Measurements from ENCODE around the gene FGF14.

The FGF14 gene

DNA sequence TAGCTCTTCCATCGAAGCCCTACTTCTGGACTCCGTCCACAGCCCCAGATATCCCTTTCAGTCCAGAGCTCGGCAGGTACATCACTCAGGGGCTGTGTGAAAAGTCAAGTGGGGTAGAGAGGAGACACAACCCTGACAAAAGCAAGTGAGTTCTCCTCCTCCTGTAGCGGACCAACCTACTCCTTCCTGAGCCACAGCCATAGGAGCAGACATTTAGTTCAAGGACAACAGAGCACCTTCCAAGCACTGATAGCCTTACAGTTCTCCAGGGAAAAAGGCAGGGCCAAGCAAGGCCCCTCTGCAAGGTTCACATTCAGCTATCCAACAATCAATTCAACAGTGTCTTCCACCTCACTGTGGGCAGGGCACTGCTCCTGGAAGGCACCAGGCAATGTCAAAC, 89.0 kb downstream of the FGF14 start:
- DNase-seq (ENCODE audit: low read depth, low spot score) = no peak
- H3K27ac ChIP-seq = no peak overlapping the region

DNA sequence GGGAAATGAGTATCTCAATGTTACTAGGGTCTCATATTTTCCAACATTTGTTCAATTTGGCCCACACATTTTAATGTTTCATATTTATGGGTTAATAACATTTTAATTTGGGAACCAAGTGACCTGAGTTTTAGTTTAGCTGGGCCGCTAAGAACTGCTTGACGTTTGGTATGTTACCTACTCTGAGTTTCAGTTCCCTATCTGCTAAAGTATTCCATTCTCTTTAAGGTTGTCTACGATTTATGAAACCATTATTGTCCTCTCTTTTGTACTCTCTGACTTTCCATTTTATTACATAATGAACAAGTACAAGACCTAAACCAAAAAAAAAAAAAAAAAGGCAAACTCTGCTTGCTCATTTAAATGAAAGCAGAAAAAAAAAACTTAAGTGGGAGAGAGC, 89.9 kb downstream of the FGF14 start:
- DNase-seq (ENCODE audit: low read depth, low spot score) = no peak
- H3K27ac ChIP-seq = no peak overlapping the region

DNA sequence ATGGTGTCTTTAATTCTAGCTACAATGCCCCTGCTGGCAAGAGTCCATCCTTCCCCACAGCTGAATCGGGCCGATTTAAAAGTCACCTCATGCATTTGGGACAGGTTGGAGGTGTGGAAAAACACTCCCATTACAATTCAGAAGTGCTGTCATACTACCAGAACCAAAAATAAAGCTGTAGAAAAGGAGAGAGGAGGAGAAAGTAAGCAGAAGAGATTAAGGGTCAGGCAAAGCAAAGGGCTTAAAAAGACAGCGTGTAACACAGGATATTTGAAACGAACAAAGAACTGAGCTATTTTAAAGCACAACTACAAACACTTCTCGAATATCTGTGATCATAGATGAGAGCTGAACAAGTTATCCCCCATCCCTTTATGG, 90.4 kb downstream of the FGF14 start:
- no peak for DNase-seq (ENCODE audit: low read depth, low spot score)
- H3K27ac ChIP-seq = no peak overlapping the region

DNA sequence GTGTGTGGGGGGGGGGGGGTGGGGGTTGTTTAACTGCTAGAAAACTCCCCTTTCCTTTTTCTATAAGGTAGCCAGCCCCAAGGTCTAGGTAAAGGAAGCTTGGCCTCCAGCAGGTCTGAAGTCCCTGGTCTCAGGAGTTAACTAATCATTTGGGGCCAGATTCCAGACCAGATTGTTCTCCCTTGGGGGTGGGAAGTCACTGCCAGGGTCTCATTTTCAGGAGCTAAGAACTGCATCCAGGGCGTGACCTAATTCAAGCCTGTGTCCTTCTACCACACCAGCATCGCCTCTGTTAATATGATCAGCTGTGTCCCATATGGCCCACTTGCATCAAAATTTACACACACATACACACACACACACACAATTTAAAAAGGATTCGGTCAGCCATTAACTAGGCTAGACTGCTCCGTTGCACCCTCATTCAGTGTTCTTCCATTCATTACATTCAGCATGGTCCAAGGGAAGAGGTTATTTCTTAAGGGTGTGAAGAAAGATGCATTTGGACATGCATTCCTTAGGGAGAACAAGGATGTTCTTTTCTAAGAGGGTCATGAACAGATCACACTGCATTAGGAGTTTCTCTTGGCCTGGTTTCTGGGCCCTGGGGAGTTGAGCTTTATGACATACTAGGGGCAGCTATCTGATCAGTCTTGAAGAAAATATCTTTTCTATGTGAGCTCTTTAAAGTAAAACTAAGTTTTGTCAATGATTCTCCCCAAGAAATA, 91.0 kb downstream of the FGF14 start:
- H3K27ac ChIP-seq = no peak overlapping the region
- DNase-seq (ENCODE audit: low read depth, low spot score) = no peak

DNA sequence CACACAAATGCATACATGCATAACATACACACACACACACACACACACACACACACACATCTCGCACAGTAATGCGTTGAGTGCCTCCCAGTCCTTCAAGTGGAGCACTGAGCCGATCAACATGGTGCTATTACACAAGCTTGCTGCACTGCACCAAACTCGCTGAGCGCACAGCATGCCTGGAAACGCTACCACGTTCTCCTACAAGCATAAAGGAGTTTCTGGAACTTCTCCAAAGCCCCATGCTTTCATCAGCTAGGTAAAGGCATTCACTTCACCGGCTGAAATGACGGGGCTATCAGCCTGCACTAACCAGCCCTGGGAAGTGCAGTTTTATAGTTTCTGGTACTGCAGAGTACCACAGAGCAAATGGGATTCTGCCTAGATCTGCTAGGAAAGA, 92.7 kb downstream of the FGF14 start:
- no peak overlapping the region for H3K27ac ChIP-seq
- DNase-seq (ENCODE audit: low read depth, low spot score) = no peak

DNA sequence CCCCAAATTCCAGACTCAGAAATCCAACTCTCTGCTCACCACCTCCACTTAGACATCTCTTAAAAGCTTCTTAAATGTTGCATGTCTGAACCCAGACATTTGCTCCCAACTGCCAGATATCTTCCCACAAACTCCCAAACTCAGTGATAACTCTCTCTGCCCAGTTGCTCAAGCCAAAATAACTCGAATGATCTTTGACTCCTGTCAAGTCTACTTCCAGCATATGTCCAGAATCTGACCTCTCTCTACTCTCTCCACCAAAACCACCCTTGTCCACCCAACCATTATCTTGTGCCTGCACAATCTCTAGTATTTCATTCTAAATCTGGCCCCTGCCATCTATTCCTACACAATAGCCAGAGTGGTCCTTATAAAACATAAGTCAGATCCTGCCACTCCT, 99.3 kb downstream of the FGF14 start:
- no peak for DNase-seq (ENCODE audit: low read depth, low spot score)
- H3K27ac ChIP-seq = no peak overlapping the region

DNA sequence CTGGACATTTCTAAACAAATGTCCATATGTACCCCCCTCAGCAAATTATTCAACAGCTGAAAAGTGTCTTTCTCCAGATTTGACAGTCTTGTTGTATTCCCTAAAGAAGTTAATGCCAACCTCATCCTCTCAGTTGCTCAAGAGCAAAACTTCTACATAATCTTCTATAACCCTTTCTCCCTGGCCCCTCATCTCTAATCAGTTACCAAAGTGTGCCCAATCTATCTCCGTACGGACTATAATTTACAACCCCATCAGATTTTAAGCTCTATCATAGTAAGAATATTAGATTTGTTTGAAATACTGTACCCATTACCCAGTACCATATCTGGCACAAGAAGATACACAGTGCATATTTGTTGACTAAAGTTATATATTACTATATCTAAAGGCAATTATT, 101.5 kb downstream of the FGF14 start:
- no peak overlapping the region for H3K27ac ChIP-seq
- no peak for DNase-seq (ENCODE audit: low read depth, low spot score)

DNA sequence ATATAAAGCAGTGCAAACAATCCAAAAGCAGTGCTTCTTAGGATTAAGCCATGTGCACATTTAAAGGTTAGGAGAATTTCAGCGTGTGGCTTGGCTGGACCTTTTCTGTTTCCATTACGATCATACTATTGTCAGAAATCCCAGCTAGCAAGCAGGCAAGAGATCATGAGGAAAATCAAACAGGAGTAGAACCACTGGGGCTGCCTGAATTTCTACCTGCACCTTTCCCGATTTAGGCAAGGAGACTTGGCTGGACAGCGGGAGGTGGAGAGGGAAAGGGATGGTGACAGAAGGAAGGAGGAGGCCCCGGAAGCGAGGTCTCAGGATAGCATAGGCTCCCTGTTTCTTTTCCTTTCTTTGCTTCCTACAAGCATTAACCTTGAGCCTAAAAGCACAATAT, 102.5 kb downstream of the FGF14 start:
- DNase-seq (ENCODE audit: low read depth, low spot score) = no peak
- no peak overlapping the region for H3K27ac ChIP-seq

DNA sequence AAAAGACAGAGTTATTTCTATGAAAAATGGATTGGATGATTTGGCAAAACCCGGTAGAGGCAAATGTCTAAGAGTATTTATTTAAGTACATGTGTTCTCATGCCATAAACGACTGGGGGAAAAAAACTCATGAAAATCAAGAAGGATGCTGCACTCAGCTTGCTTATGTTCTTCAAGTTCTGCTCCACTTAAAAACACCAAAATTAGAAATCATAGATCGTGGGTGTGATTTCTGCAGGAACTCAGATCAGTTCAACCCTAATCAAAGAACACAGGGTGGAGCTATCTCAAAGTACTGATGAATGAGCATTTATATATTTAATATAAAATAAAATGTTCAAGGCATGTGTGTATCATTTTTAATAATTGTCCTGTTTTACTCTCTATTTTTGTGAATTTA, 103.8 kb downstream of the FGF14 start:
- DNase-seq (ENCODE audit: low read depth, low spot score) = no peak
- H3K27ac ChIP-seq = no peak overlapping the region

DNA sequence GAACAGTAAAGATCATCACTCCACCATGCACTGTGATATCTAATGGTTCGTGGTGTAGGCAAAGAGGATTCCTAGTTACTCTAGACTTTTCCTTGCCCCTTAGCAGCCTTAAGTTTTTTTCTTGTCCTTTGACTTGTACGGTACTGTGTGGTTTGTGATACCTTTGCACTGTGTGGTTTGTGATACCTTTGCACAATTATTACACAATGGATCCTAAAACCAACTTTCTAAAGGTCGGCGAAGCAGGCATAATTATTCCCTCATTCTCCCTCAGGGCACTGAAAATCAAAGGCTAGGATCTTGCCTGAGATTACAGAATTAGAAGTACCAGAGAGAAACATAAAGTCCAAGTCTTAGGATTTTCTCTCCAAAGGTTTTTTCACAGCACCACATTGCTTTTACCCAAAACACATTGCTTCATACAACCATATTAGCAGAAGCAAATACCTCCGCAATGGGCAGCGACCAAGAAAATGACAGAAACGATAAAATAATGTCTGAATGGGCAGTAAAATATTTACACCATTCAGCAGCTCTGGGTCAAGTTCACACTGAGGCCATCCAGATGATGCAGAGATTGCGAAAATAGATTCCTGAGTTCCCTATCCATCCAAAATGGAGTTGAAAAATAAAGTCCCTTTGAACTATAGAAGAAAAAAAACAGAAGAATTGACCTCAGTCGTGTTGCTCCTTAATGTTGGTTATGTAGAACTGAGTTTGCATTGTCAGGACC, 106.4 kb downstream of the FGF14 start:
- no peak overlapping the region for H3K27ac ChIP-seq
- DNase-seq (ENCODE audit: low read depth, low spot score) = no peak

DNA sequence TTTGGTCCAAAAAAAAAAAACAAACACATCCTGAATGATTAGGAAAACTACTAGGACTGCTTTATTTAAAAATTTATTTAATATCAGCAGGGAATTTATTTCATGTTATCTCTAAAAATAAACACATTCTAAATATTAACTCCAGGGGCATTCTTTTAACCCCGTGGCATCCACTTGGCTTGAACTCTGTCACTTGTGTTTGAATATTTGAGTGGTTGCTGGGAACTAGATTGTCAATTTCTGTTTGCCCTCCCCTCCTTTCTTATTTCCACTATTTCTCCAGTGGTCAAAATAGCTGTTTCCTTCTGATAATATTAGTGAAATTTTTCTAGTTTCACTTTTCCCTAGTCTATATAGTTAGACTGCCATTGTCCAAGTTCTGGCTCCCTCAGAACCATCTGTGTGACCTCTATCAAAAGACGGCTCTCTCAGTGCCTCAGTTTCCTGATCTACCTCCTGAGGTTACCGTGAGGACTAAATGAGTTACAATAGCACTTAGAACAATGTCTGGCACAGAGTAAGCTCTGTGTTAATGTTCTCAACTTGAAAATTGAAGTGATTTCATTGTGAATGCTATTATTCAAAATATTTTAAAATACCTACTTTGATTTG, 107.3 kb downstream of the FGF14 start:
- no peak overlapping the region for H3K27ac ChIP-seq
- DNase-seq (ENCODE audit: low read depth, low spot score) = no peak

DNA sequence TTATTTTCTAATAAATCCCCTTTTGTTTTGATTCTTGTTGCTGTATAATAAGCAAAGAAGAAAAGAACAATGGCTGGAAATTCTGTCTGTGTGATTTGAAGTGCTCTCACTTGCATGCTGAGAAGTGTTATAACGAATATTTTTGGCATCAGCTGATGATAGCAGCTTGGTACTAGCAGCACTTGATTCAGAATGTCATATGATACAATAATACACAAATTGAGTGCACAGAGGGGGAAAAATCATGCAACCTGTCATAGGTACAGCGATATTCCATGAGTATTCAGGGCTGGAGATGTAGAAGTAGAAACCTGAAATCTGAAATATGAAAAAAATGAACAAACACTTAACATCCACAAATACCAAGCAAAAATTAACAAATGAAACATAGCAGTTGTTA, 108.1 kb downstream of the FGF14 start:
- DNase-seq (ENCODE audit: low read depth, low spot score) = no peak
- H3K27ac ChIP-seq = no peak overlapping the region

DNA sequence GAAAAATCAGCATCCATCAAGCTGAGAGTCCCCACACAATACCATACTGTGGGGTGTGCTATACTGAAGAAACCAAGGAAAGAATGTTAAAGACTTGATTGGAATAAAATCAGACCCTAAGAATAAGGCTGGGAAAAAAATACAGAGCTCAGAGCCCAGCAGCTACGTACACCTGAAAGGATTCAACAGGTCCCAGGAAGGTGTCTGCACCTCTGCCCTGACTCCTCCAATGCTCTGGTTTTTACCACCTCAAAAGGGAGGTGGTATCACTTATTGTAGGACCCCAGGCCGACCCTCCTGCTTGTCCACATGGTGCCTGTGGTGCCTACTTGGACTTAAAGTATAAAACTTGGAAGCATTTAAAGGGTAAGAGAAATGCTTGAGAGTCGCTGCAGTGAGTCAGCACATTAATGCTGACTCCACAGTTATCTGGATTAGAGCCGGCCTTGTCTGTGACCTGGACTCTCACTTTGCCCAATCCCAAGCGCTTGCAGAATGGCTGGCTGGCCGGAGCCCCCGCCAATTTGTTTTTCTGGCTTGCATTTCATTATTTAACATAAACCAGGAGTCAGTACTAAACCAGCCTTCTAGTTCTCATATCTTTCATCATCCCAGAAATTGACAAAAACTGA, 110.1 kb downstream of the FGF14 start:
- DNase-seq (ENCODE audit: low read depth, low spot score) = no peak
- no peak overlapping the region for H3K27ac ChIP-seq

DNA sequence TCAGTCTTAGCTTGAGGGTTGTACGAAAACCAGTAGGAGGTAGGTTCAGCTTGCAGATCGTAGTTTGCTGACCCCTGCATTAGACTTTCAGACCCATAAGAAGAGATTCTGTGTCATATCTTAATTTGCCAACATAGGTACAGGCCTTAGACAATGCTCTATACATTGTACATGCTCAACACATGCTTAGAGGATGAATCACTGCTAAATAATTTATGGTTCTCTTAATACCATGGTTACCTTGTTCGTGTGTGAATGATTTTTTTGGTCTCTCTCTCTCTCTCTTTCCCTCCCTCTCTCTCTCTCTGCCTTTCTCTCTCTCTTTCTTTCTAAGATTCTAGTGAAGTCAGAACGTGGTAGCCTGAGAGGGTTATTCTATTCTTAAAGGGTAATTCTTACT, 112.2 kb downstream of the FGF14 start:
- H3K27ac ChIP-seq = no peak overlapping the region
- no peak for DNase-seq (ENCODE audit: low read depth, low spot score)

DNA sequence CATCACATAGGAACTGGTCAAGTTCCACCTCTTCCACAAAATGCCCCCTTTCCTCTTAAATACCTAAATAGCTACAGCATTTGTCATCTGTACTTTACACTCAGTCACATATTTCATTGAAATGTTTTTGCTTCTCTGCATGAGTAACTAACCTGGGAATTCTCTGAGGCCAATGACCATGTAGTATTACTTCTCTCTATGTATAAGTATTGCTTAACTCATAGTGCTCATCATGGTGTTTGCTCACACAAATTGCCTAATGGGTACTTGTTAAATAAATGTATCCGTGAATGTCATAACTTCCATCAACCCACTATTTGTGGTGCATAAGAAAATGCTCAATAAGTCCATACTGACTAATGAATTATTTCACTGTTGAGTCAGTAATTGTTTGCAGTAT, 115.5 kb downstream of the FGF14 start:
- H3K27ac ChIP-seq = peak overlapping the region; percentile 55
- DNase-seq (ENCODE audit: low read depth, low spot score) = peak; percentile 95

DNA sequence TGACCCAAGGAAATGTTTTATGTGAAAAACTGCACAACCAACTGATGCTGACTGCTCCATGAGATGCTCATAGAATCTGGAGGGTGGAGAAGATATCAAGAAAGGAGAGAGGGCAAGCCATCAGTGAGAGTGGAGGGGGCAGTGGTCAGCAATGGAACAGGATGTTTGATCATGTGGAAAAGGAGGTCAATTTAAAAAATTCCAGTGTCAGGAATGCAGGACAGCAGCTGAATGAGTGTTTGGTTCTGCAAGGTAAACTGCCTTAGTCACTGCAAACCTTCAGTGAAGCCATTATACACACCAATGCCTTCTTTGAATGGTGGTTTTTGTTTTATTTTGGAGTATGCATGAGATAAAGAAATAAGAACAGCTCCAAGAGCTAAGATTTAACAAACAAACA, 121.5 kb downstream of the FGF14 start:
- no peak for DNase-seq (ENCODE audit: low read depth, low spot score)
- H3K27ac ChIP-seq = no peak overlapping the region

DNA sequence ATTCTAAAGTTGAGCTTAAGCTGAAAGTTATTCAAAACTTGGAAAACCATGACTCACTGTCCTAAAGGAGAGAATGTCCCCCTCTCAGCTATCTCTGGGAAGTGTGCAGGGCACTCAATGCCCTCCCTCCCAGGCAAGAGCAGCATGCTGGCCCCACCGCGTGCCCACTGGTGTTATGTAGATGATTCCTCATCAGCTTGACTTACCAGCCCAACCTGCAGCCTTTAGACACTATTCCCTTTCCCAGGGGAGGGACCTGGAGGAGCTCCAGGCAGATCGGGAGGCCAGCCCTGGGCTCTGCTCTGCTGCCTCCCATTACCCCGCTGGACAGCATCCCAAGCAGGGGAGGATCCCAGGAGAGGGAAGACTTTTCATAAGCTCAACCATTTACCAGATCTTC, 124.6 kb downstream of the FGF14 start:
- DNase-seq (ENCODE audit: low read depth, low spot score) = no peak
- H3K27ac ChIP-seq = no peak overlapping the region

DNA sequence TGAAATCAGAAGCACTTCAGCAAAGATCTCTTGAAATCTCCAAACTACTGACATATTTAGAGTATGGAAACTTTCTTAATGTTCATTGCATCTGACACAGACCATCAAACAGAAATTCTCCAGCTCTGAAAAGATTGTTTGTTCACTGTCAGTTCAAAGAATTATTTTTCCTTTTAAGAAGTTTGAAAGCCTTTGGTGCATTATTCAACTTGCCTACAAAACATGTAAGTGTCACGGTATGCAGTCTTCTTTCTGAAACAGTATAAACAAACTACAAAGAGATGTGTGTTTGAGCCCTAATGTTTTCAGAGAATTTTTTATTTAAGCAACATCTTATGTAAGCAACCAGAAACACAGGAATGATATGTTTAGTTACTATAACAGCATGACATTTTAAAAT, 125.4 kb downstream of the FGF14 start:
- no peak overlapping the region for H3K27ac ChIP-seq
- no peak for DNase-seq (ENCODE audit: low read depth, low spot score)

DNA sequence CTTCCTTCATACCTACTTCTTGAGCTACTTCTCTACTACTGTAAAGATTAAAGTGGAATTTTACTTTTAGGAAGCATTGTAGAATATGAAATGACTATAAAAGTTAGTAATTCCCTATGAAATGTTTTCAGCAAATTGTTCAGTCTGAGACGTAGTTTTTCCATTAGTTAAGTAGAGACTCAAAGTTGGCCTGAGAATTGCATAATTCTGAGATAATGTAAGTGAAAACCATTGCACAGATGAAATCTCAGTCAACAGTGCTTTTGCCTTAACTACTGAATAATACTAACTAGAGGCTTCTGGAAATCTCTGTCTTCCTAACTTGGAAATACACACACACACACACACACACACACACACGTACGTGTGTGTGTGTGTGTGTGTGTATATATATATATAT, 125.9 kb downstream of the FGF14 start:
- no peak overlapping the region for H3K27ac ChIP-seq
- no peak for DNase-seq (ENCODE audit: low read depth, low spot score)

DNA sequence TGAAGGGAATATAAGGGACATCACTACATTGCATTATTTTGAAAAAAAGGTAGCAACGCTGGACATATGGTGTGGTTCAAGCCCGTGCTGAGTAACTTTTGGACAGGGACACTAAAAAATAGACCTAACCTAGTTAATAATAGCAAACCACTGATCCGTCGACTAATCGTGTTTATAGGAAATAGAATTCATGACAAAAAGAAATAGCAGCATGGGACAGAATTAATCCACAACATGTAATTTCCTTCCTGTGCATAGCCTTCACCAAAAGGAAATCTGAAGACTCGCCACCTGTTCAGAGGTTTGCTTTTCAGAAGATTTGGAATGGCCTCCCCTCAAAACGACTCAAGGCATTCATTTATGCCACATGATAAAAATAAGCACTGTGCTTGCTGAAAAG, 128.7 kb downstream of the FGF14 start:
- no peak overlapping the region for H3K27ac ChIP-seq
- no peak for DNase-seq (ENCODE audit: low read depth, low spot score)

DNA sequence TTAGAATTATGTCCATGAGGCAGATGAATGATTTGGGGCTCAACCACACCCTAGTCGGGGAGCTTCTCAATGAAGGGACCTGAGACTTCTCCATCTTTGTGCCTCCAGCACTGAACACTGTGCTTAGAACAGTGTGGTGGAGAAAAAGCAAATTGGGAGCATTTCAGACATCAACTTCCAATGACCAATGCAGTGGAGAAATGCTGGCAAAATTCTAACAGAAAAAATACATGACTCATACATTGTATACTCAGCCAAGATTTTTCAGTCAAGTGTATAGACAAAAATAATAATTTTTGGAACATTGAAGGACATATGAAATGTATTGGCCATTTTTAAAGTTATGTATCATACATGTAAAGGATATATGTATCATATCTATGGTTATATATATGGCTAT, 134.7 kb downstream of the FGF14 start:
- H3K27ac ChIP-seq = no peak overlapping the region
- DNase-seq (ENCODE audit: low read depth, low spot score) = no peak
